HUDEP-2 (cell line): ENCODE data around the gene XRCC1.
A peak's percentile ranks its signal among the peaks of the same experiment; 100 is the strongest.

Experiments
- DNase-seq, 76 experiments: peaks; one replicate each; lab custom pipeline; 2025; ENCODE audit not compliant: unreplicated experiment in 76 of 76; lab: John Stamatoyannopoulos, UW

XRCC1 gene

DNA sequence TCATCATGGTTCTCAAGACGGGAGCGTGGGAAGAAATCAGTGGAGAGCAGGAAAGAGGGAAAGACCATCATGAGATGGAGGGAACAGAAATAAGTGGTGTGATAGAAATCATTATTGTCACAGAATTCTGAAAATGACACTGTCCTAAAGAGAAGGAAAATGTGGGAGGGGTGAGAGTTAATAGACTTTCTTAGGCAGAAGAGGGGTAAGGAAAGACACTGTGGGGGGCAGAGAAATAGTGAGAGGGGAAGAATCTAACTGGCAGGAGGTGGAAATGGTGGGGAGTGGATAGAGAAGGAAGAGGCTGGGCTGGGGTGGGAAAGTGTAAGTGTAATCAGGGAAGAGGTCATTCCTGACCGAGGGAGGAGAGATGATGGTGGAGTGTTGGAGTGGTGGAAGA lies 3.5 kb upstream of the XRCC1 start:
- no peak for DNase-seq

DNA sequence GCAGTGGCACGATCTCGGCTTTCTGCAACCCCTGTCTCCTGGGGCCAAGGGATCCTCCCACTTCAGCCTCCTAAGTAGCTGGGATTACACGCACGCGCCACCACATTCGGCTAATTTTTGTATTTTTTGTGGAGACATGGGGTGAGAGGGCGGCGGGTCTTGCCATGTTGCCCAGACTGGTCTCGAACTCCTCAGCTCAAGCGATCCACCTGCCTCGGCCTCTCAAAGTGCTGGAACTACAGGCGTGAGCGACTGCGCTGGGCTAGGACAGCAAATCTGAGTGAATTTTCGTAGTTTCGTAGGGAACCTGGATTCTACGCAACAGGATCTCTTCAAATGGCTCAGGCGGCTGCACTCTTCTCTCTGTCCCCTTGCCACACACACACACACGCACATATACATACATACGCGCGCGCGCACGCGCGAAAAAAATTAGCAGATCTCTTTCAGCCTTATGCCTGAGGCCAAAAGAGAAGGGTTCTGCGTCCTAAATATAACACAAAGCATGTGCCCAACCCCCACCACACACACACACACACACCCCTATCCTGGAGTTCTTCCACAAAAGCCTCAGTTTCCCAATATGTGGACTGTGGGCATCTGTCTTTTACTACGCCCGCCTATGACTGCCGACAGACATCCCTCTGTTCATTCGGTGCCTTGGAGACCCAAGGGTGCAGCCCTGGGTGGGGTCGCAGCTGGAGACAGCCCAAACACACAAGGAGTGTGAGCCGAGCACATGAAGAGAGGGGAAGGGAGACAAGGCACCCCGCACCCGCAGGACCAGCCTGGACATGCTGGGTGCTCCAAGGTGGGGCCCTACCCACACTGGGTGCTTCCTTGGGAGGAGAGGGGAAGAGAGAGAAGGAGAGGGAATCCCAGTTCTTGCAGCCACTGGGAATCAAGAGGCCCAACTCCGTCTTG lies 890 bp upstream of the XRCC1 start:
- no peak for DNase-seq

DNA sequence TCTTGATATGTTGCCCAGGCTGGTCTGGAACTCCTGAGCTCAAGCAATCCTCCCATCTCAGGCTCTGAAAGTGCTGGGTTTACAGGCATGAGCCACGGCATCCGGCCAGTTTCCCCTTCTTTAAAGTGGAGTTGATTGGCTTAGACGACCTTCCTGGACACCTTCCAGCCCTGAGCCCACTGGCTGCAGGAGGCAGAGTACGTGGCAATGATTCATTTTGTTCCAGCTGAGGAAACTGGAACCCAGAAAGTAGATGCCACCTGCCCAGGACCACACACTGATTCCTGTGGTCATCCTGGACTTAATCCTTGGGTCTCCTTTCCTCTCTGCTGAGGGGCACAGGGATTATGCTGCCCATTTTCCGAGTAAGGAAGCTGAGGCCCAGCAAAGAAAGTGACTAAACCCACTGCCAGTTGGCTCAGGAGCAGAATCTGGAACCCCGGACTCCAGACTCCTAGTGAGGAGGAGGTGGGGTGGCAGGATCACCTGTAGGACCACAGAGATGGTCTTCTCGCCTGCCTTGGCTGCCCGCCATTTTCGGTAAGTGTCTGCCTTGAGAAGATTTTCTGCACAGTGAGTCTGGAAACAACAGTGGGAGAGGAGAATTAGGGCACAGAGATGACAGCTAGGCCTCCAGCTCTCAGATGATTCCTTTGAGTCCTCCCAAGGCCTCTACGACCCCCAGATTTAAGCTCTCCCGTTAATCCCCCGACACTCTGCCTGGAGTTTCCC lies 737 bp downstream of the XRCC1 start:
- DNase-seq, result peak in 3 of 76 experiments; percentile 24 to 40 (median 26)

DNA sequence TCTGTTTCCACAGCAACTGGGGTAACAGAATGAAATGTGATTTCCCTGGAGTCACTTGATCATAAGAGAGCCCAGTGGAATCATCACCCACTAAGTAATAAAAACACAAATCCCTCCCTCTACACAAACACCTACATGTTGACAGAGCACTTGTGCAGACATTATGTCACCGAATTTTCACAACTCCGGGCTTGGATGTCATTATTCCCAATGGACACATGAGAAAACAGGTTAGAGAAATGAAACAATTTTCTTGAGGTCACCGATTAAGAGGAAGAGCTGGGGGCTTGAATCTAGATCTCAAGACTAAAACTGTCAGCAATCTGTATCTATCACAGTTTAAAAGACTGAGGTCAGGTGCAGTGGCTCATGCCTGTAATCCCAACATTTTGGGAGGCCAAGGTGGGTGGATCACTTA lies 3.1 kb downstream of the XRCC1 start:
- DNase-seq, result no peak

DNA sequence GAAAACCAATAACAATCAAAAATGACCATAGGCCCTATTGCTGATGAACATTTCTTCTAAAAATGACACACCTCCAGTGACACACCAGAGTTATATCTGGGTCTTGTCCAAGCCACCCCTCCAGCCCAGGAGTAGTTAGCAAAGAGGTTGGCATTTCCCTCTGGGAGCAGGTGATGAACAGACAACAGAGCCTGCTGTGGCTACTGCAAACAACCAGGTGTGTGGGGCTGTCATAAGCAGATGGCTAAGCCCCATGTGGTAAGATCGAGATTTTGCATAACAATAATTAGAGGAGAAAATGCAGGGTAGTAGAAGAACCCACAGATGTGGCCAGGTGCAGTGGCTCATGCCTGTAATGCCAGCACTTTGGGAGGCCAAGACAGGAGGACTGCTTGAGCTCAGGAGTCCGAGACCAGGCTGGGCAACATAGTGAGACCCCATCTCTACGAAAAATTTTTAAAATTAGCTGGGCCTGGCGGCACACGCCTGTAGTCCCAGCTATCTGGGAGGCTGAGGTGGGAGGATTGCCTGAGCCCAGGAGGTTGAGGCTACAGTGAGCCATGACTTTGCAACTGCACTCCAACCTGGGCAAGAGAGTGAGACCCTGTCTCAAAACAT lies 5.0 kb downstream of the XRCC1 start:
- no peak for DNase-seq

DNA sequence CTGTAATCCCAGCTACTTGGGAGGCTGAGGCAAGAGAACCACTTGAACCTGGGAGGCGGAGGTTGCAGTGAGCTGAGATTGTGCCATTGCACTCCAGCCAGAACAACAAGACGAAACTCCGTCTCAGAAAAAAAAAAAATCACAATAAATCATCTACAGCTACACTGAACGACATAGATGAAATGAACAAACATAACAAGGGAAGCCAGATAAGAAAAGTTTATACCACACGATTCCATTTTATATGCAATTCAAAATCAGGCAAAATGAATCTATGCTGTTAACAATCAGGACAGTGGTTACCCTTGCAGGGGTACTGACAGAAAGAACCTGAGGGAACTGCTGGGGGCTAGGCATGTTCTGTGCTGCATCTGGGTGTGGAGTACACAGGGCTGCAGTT lies 5.7 kb downstream of the XRCC1 start:
- no peak for DNase-seq

GRCh38 chr19:43564800-43565199 lies 10.5 kb downstream of the XRCC1 start:
- no peak for DNase-seq

GRCh38 chr19:43563816-43564457 lies 11.4 kb downstream of the XRCC1 start:
- no peak for DNase-seq

GRCh38 chr19:43562698-43563241 lies 12.6 kb downstream of the XRCC1 start:
- DNase-seq, result peak in 74 of 76 experiments; percentile 25 to 94 (median 74)

DNA sequence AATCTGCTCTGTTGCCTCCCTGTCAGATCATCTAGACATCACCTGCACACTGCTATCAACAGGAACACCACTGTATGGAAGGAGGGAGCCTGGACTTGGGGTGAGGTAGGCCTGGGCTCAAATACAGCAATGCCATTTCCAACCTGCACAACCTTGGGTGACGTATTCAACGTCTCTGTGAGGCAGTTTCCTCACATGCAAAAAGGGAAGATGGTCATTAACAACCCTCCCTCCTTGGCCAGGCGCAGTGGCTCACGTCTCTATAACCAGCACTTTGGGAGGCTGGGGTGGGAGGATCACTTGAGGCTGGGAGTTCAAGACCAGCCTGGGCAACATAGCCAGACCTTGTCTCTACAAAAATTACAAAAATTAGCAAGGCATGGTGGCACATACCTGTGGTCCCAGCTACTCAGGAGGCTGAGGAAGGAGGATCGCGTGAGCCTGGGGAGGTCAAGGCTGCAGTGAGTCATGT lies 13.1 kb downstream of the XRCC1 start:
- DNase-seq, result no peak

GRCh38 chr19:43561139-43561970 lies 14.0 kb downstream of the XRCC1 start:
- DNase-seq, result no peak

DNA sequence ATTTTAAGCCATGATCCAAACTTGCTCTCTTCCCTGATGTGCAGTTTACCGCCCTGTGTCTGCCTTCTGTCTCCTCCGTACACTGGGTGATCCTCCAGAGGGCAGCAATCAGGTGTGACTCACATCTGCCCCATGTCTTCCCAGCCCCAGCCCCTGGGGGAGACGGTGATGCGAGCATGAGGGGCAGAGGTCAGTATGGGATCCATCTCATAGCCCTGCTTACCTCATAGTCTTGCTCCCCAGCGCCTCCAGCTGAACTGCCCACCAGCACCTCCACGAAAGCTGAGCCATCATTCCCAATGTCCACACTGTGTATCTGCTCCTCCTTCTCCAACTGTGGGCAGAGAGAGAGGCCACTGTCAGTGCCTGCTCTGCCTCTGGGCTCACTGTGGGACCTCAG lies 14.6 kb downstream of the XRCC1 start:
- DNase-seq, result peak in 26 of 76 experiments; percentile 9 to 45 (median 24)

DNA sequence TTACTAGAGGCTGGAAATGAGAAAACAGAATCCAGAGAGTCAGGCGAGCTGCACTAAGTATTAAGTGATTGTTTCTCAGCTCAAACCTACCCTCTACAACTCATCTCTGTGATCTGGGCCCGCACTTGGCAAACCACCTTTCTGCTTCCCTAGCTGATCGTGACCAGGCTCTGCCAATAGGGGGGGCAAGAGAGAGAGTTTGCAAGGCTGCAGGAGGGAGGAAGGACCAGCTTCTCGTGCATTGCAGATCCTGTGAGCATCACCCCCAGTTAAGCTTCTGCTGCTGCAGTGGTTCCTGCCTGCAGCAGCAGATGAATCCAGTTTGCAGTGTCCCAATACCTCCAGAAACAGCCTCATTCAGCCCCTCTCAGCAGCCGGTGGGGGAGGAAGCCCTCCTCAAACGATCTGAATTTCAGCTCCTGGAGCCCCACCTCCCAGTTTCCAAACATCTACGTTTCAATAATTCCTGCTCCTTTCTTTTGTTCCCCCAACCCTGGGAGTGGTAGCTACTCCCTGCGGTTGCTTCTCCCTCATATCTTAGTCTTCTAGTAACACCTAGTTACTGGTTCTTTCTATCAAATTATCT lies 20.0 kb downstream of the XRCC1 start:
- peak in 72 of 76 experiments; percentile 10 to 92 (median 70) for DNase-seq

DNA sequence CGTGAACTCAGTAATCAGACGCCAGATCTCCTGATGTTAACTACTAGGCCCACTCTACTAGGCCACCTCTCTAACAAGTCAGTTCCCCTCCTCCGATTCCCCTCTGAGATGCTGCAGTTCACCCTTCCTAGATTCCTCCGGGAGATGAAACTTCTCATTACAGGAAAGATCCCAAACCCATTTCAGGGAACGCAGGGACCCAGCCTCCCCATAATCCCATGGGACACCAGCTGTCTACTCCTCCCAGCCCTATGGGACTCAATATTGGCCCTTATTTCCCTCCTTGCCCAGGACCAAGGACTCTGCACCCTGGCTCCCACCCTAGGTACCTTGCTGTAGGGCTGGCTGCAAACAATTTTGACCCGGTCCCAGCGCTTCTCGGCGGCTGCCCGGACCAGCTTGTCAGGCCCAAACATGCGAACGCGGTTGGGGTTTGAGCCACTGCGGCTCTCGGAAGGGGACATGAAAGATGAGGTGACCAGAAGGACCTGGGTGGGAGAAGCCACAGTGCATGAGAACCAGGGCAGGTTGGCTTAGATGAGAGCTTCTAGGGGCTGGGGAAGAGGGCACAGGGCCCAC lies 20.9 kb downstream of the XRCC1 start:
- no peak for DNase-seq

- no peak for DNase-seq
These were observed 21.7 kb downstream of the XRCC1 start for GRCh38 chr19:43553656-43554055.

- DNase-seq, result no peak
These were observed 22.7 kb downstream of the XRCC1 start for GRCh38 chr19:43552616-43553015.

DNA sequence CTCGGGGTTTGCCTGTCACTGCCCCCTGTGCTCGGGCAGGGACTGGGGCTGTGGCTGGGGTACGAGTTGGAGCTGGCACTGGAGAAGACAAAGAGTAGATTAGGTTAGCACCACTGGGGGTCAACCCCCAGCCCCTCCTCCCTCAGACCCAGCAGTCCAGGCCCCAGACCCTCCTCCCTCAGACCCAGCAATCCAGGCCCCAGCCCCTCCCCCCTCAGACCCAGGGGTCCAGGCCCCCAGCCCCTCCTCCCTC lies 23.2 kb downstream of the XRCC1 start:
- DNase-seq, result no peak

GRCh38 chr19:43551399-43552197 lies 23.7 kb downstream of the XRCC1 start:
- DNase-seq, result no peak
